Astrocyte (in vitro differentiated cells and primary cell): ENCODE measurements around the gene CCDC178.

Experiments used
- EZH2 ChIP-seq: IDR thresholded peaks from 2 replicates; pipeline ENCODE4 v1.6.1; 2012; ENCODE audit warnings: mild to moderate bottlenecking, low read length, inconsistent platforms; ENCODE audit not compliant: insufficient read depth
- TF ChIP-seq, protein P1 (sequence below): IDR thresholded peaks from 2 replicates; pipeline ENCODE4 v1.5.1; 2011; ENCODE audit warnings: low read depth, mild to moderate bottlenecking, inconsistent platforms, low read length, moderate library complexity; ENCODE audit not compliant: insufficient read depth

DNA sequence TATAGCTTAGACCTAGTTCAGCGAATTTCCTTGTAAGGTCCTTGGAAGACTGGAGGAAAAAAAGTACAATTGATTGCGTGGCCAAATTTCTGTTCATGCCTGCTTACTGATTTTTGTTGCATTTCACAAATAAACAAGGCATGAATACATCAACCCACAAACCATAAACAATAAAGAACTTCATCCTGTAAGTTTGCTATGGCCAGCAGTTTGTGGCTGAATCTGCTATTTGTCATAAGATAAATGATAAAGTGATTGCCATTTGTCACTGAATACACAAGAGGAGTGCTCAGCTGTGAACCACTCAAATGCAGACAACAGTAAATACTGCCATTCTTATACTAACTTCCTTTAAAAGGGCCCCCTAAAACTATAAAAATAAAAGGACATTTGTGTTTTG, 259.5 kb downstream of the CCDC178 start:
- TF ChIP-seq, protein P1, sequence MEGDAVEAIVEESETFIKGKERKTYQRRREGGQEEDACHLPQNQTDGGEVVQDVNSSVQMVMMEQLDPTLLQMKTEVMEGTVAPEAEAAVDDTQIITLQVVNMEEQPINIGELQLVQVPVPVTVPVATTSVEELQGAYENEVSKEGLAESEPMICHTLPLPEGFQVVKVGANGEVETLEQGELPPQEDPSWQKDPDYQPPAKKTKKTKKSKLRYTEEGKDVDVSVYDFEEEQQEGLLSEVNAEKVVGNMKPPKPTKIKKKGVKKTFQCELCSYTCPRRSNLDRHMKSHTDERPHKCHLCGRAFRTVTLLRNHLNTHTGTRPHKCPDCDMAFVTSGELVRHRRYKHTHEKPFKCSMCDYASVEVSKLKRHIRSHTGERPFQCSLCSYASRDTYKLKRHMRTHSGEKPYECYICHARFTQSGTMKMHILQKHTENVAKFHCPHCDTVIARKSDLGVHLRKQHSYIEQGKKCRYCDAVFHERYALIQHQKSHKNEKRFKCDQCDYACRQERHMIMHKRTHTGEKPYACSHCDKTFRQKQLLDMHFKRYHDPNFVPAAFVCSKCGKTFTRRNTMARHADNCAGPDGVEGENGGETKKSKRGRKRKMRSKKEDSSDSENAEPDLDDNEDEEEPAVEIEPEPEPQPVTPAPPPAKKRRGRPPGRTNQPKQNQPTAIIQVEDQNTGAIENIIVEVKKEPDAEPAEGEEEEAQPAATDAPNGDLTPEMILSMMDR, result no peak
- no peak for TF ChIP-seq EZH2
